ENCODE results near the gene ZNF664. TPM values are rescaled to one million over a fixed set of nuclear protein-coding genes. Genes with fewer than 3 reads are reported as not detected.

The ZNF664 gene
- total and polyA plus RNA-seq, 2 of the 8 experiments (the other 6 are each of a cell fraction or from before 2014, with no cell fraction given): 22.8 to 51.4 TPM

DNA sequence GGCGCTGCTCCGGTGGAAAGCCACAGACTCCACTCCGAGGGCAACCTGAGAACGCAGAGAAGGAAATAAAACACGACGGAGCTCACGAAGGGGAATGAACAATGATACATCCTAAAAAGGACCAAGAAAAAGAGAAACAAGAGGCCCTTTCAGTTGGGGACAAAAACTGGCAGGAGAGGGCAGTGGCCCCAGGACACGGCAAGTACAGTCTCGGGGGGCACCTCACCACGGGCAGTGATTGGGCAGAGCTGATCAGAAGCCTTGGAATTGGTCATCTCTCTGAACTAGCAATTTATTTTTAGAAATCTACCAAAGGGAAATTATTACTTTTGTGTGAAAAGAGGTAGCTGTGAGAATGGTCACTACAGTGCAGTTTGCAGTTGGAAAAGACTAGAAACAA, 28.3 kb upstream of the ZNF664 start (continued):
- TF ChIP-seq USF2 (IDR thresholded peaks at IDR 0.05; ENCODE audit: low read length): no peak
- no peak for TF ChIP-seq RBBP5 (IDR thresholded peaks at IDR 0.05; ENCODE audit: borderline replicate concordance, low read depth, low read length)
- no peak for TF ChIP-seq SP4 (IDR thresholded peaks at IDR 0.05; ENCODE audit: low read length)
- no peak for TF ChIP-seq CHD7 (IDR thresholded peaks at IDR 0.05; ENCODE audit: insufficient replicate concordance, low read length)
- TF ChIP-seq CBX5 (IDR thresholded peaks at IDR 0.05; ENCODE audit: low read depth, low read length): no peak
